Measurements from ENCODE around the gene STRIT1. TPM values are rescaled to one million over a fixed set of nuclear protein-coding genes. Genes with fewer than 3 reads are reported as not detected.

Gene STRIT1
- total and polyA plus RNA-seq, 8 donors: 0.73 TPM; not detected in 7

DNA sequence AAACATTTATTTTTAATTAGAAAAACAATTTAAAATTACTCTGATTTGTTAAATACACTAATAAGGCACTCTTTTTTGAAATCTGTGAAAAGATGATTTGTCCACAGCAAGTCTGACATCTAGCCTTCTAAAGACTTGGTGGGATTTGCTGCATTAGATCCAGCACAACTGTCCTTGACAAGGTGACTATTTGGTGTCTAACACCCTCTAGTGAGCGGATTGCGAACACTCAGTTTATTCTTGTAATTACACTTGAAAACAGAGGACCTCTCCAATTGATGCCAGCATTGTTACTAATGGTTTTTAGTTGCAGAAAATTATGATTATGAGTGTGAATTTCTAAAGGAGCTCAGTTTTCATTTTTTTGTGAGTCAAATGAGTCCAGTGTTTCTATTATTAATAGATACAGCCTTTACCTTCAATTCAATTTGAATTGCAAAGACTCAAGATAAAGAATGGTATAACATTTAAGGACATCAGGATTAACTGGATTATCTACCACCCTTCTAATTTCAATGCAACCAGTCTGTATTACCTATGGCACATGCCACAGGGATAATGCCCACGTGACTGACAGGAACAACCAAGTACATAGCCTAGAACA is 29.7 kb upstream of the STRIT1 start:
- Histone ChIP-seq H3K4me1 (no peaks in the 10 kb centered on the region), H3K4me3 (no peak overlapping the region), H3K27ac (no peak overlapping the region), H3K9me3 (no peaks in the 10 kb centered on the region), H3K27me3 (no peaks in the 10 kb centered on the region), H3K36me3 (no peaks in the 10 kb centered on the region)
- peak; percentile 66 for FAIRE-seq
- DNase-seq: peak in 1 of 6 donors; percentile 49
- ATAC-seq: peak in 3 of 4 donors; percentile 78 to 88 (median 80)
- TF ChIP-seq CTCF (IDR thresholded peaks at IDR 0.05): peak in 2 of 4 donors; percentile 43 to 47
- 5 to 7% methylated on average over 3 of the region's 3 CpGs for WGBS, 2 donors
- intact Hi-C loops (cut with DNase I): loop anchor here in 1 of 3 donors (5.0 kb wide), 1 partner anchor 151 kb away; no protein-coding TSS in a partner anchor

GRCh38 chr3:155321418-155321817 is 27.9 kb upstream of the STRIT1 start:
- H3K4me3 ChIP-seq: no peak overlapping the region
- H3K27ac ChIP-seq: peak overlapping the region in 1 of 4 donors; percentile 7
- DNase-seq (no peak), FAIRE-seq (no peak), ATAC-seq (peak in 1 of 4 donors; percentile 52)
- TF ChIP-seq CTCF (IDR thresholded peaks at IDR 0.05): no peak
- intact Hi-C loops (cut with DNase I): loop anchor here in 1 of 3 donors (5.0 kb wide), 1 partner anchor 149 kb away; no protein-coding TSS in a partner anchor
- 44 to 49% methylated on average over 2 of the region's 2 CpGs for whole genome bisulfite sequencing, 2 donors
- no peaks in the 10 kb centered on the region for H3K9me3 ChIP-seq
- no peaks in the 10 kb centered on the region for H3K27me3 ChIP-seq
- no peaks in the 10 kb centered on the region for H3K4me1 ChIP-seq
- H3K36me3 ChIP-seq: no peaks in the 10 kb centered on the region

GRCh38 chr3:155320934-155321333 is 27.5 kb upstream of the STRIT1 start:
- H3K27ac ChIP-seq: peak overlapping the region in 1 of 4 donors; percentile 13
- no peaks in the 10 kb centered on the region for H3K9me3 ChIP-seq
- DNase-seq (no peak), FAIRE-seq (no peak), ATAC-seq (peak in 2 of 4 donors; percentile 31 to 65)
- no peaks in the 10 kb centered on the region for H3K36me3 ChIP-seq
- H3K27me3 ChIP-seq: no peaks in the 10 kb centered on the region
- H3K4me3 ChIP-seq: no peak overlapping the region
- intact Hi-C loops (cut with DNase I): loop anchor here in 1 of 3 donors (5.0 kb wide), 1 partner anchor 149 kb away; no protein-coding TSS in a partner anchor
- no peak for TF ChIP-seq CTCF (IDR thresholded peaks at IDR 0.05)
- H3K4me1 ChIP-seq: no peaks in the 10 kb centered on the region

GRCh38 chr3:155318740-155319139 is 25.3 kb upstream of the STRIT1 start:
- Histone ChIP-seq H3K27me3 (no peaks in the 10 kb centered on the region), H3K9me3 (no peaks in the 10 kb centered on the region), H3K4me3 (no peak overlapping the region), H3K4me1 (no peaks in the 10 kb centered on the region), H3K27ac (no peak overlapping the region), H3K36me3 (no peaks in the 10 kb centered on the region)
- intact Hi-C loops (cut with DNase I): no loop called here
- TF ChIP-seq CTCF (IDR thresholded peaks at IDR 0.05): no peak
- FAIRE-seq: no peak
- no peak for ATAC-seq
- DNase-seq: no peak
- WGBS, 2 donors: 63 to 77% methylated on average over 2 of the region's 2 CpGs

GRCh38 chr3:155317211-155317610 is 23.7 kb upstream of the STRIT1 start:
- Histone ChIP-seq H3K27me3 (no peaks in the 10 kb centered on the region), H3K9me3 (no peaks in the 10 kb centered on the region), H3K4me1 (no peaks in the 10 kb centered on the region), H3K27ac (no peak overlapping the region), H3K4me3 (no peak overlapping the region), H3K36me3 (no peaks in the 10 kb centered on the region)
- intact Hi-C loops (cut with DNase I): no loop called here
- DNase-seq: no peak
- WGBS, 2 donors: 30 to 37% methylated on average over 1 of the region's 1 CpG
- no peak for TF ChIP-seq CTCF (IDR thresholded peaks at IDR 0.05)
- no peak for ATAC-seq
- FAIRE-seq: no peak

Data from pancreas (tissue), 10 donors.